Measurements from ENCODE around the gene PRMT7. TPM values are rescaled to one million over a fixed set of nuclear protein-coding genes. Genes with fewer than 3 reads are reported as not detected.

PRMT7 gene
- polyA plus RNA-seq, 1 donor from 2014 or later: 203 TPM

- no peak overlapping the region for H3K9ac ChIP-seq (ENCODE audit: low read length)
- no peaks in the 10 kb centered on the region for H4K20me1 ChIP-seq (ENCODE audit: insufficient read depth)
- H3K4me3 ChIP-seq (ENCODE audit: low read length): no peak overlapping the region
- no peak overlapping the region for H3K4me2 ChIP-seq (ENCODE audit: low read length)
- H3F3A ChIP-seq (ENCODE audit: insufficient read depth, low read length, poor library complexity, severe bottlenecking): no peaks in the 10 kb centered on the region
- no peaks in the 10 kb centered on the region for H3K9me3 ChIP-seq (ENCODE audit: low read length)
- no peak overlapping the region for H3K27ac ChIP-seq (ENCODE audit: low read length)
- no peaks in the 10 kb centered on the region for H3K9me2 ChIP-seq (ENCODE audit: insufficient read depth, low read length)
- H3K79me2 ChIP-seq (replicated peaks; ENCODE audit: insufficient read depth, low read length): no peaks in the 10 kb centered on the region
- TF ChIP-seq SMC3 (conservative IDR thresholded peaks at IDR 0.05; ENCODE audit: poor library complexity): no peak
- no peak for TF ChIP-seq EZH2 (IDR thresholded peaks at IDR 0.05; ENCODE audit: borderline replicate concordance, insufficient read depth, low read length, poor library complexity, severe bottlenecking)
- TF ChIP-seq, protein P1, sequence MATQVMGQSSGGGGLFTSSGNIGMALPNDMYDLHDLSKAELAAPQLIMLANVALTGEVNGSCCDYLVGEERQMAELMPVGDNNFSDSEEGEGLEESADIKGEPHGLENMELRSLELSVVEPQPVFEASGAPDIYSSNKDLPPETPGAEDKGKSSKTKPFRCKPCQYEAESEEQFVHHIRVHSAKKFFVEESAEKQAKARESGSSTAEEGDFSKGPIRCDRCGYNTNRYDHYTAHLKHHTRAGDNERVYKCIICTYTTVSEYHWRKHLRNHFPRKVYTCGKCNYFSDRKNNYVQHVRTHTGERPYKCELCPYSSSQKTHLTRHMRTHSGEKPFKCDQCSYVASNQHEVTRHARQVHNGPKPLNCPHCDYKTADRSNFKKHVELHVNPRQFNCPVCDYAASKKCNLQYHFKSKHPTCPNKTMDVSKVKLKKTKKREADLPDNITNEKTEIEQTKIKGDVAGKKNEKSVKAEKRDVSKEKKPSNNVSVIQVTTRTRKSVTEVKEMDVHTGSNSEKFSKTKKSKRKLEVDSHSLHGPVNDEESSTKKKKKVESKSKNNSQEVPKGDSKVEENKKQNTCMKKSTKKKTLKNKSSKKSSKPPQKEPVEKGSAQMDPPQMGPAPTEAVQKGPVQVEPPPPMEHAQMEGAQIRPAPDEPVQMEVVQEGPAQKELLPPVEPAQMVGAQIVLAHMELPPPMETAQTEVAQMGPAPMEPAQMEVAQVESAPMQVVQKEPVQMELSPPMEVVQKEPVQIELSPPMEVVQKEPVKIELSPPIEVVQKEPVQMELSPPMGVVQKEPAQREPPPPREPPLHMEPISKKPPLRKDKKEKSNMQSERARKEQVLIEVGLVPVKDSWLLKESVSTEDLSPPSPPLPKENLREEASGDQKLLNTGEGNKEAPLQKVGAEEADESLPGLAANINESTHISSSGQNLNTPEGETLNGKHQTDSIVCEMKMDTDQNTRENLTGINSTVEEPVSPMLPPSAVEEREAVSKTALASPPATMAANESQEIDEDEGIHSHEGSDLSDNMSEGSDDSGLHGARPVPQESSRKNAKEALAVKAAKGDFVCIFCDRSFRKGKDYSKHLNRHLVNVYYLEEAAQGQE (IDR thresholded peaks at IDR 0.05; ENCODE audit: borderline replicate concordance): no peak
- TF ChIP-seq POLR2AphosphoS5 (IDR thresholded peaks at IDR 0.05): no peak
- TF ChIP-seq CTCF (IDR thresholded peaks at IDR 0.05; ENCODE audit: poor library complexity, severe bottlenecking): no peak
- TF ChIP-seq TAF1 (IDR thresholded peaks at IDR 0.05; ENCODE audit: low read depth): no peak
- TF ChIP-seq RAD21 (conservative IDR thresholded peaks at IDR 0.05): no peak
- H2AFZ ChIP-seq (ENCODE audit: low read depth, low read length): no peak overlapping the region
- H3K27me3 ChIP-seq (ENCODE audit: insufficient read depth, low read depth, low read length): no peaks in the 10 kb centered on the region
- no peaks in the 10 kb centered on the region for H3K36me3 ChIP-seq (ENCODE audit: insufficient read depth, low read length)
Observed at GRCh38 chr16:68371276-68371651, 60.4 kb downstream of the PRMT7 start.

GRCh38 chr16:68371706-68372380 is 61.0 kb downstream of the PRMT7 start:
- Histone ChIP-seq H3K27me3 (ENCODE audit: insufficient read depth, low read depth, low read length) (no peaks in the 10 kb centered on the region), H3K9me2 (ENCODE audit: insufficient read depth, low read length) (no peaks in the 10 kb centered on the region), H3K9ac (ENCODE audit: low read length) (no peak overlapping the region), H4K20me1 (ENCODE audit: insufficient read depth) (no peaks in the 10 kb centered on the region), H2AFZ (ENCODE audit: low read depth, low read length) (no peak overlapping the region), H3K27ac (ENCODE audit: low read length) (no peak overlapping the region), H3K9me3 (ENCODE audit: low read length) (no peaks in the 10 kb centered on the region), H3K36me3 (ENCODE audit: insufficient read depth, low read length) (no peaks in the 10 kb centered on the region), H3K4me3 (ENCODE audit: low read length) (no peak overlapping the region), H3K4me2 (ENCODE audit: low read length) (no peak overlapping the region), H3K79me2 (replicated peaks; ENCODE audit: insufficient read depth, low read length) (no peaks in the 10 kb centered on the region), H3F3A (ENCODE audit: insufficient read depth, low read length, poor library complexity, severe bottlenecking) (no peaks in the 10 kb centered on the region)
- TF ChIP-seq EZH2 (IDR thresholded peaks at IDR 0.05; ENCODE audit: borderline replicate concordance, insufficient read depth, low read length, poor library complexity, severe bottlenecking): no peak
- TF ChIP-seq EP300 (conservative IDR thresholded peaks at IDR 0.05; ENCODE audit: poor library complexity, severe bottlenecking): no peak
- no peak for TF ChIP-seq MXI1 (conservative IDR thresholded peaks at IDR 0.05; ENCODE audit: poor library complexity, severe bottlenecking)
- TF ChIP-seq POLR2AphosphoS5 (IDR thresholded peaks at IDR 0.05): no peak
- no peak for TF ChIP-seq SMC3 (conservative IDR thresholded peaks at IDR 0.05; ENCODE audit: poor library complexity)
- TF ChIP-seq RAD21 (conservative IDR thresholded peaks at IDR 0.05): no peak
- no peak for TF ChIP-seq TAF1 (IDR thresholded peaks at IDR 0.05; ENCODE audit: low read depth)
- TF ChIP-seq CTCF (IDR thresholded peaks at IDR 0.05; ENCODE audit: poor library complexity, severe bottlenecking): no peak
- TF ChIP-seq, protein P1 (IDR thresholded peaks at IDR 0.05; ENCODE audit: borderline replicate concordance): no peak
